ENCODE measurements around the gene TMEM255A.

DNA sequence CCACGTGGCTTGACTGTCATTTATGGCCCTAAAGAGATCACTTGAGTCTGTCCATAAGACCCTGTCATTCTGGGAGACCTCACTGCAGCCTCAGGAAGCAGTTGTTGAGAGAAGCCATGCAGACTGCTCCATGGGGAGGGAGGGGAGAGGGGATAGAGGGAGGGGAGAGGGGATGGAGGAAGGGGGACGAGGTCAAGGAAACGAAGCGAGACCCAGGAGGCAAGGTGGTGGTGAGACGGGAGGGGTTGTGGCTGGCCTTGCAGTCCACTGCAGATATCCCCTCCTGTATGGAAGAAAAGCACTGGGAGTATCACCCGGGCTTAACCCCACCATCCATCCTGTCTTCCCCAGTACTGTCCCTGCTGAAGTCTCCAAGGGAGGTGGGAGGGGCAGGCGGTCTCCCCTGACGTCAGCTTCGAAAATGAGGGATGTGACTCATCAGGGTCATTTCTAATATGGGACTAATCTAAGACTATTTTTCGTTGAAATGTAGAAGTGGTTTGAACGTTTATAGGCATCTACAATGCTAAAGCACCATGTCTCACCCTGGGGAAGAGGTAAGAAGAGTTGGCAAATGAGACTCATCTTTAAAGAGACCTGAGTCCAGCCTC is 5.6 kb downstream of the TMEM255A start:
- TF ChIP-seq ARNT (IDR thresholded peaks at IDR 0.05) (no peak), FOXA1 (IDR thresholded peaks at IDR 0.05) (no peak)
- TF ChIP-seq, protein P1, sequence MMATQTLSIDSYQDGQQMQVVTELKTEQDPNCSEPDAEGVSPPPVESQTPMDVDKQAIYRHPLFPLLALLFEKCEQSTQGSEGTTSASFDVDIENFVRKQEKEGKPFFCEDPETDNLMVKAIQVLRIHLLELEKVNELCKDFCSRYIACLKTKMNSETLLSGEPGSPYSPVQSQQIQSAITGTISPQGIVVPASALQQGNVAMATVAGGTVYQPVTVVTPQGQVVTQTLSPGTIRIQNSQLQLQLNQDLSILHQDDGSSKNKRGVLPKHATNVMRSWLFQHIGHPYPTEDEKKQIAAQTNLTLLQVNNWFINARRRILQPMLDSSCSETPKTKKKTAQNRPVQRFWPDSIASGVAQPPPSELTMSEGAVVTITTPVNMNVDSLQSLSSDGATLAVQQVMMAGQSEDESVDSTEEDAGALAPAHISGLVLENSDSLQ (IDR thresholded peaks at IDR 0.05), result no peak

All from HEK293T (cell line).